Stimulated activated CD8-positive, alpha-beta memory T cell treated with anti-CD3 and anti-CD28 coated beads, Interleukin-4, amount 100 ng/mL, for 1 hour (primary cell): ENCODE data around the gene HHIPL2.

Experiments
- DNase-seq, 2 donors: peaks; one replicate each; pipeline ENCODE4 v3.0.0-alpha.2; 2020; ENCODE audit warnings: low read depth in 2 of 2, low spot score in 1 of 2

Gene HHIPL2

DNA sequence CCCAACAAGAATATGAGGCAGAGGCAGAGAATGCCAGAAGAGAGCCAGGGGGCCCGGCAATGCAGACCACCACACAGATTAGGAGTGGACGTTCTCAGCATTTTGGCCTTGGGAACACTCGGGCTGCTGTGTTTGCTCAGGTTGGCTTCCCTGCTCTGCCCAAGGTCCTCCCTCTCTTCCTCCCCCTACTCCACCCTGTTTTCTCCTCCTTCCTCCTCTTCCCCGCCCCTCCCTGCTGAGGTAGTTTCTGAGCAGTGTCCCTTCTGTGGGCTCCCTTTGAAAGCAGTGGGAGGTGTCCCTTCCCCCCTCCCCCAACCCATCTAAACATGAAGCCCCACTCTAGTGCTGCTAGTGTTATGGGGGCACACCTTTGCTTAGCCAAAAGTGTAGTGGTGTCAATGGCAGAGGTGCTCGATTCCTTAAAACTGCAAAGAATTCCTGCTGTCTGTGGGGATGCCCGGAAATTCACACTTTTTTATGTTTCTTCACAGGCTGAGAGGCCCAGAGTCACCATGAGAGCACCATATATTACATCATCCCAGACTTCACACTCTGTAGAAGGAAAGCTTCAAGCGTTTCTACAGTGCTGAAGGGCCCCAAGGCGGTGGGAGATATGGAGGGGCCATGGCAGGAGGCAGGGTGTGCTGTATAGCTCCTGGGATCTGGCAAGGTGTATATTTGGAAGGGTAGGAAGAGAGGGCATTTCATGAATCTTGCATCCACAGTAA, at the start of gene HHIPL2:
Gene HHIPL2 (minus strand): TSS at position 161 of the 728 bp plus-strand sequence. CDS start 60 bp downstream, at position 101.
- DNase-seq: no peak

DNA sequence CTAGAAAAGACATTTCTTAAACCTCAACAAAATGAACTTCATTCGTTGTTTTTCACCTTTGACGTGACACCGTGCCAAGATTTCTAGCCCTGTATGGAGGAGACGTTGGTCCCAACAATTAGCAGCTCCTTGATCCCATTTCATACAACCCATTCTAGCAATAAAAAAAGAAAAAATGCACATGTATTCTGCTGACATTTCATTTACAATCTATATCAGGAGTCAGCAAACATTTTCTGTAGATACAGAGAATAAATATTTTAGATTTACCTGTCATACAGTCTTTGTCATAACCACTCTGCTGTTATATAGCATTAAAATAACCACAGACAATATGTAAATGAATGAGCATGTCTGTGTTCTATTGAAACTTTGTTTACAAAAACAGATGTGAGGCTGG, 48.8 kb upstream of the HHIPL2 start:
- DNase-seq: no peak

DNA sequence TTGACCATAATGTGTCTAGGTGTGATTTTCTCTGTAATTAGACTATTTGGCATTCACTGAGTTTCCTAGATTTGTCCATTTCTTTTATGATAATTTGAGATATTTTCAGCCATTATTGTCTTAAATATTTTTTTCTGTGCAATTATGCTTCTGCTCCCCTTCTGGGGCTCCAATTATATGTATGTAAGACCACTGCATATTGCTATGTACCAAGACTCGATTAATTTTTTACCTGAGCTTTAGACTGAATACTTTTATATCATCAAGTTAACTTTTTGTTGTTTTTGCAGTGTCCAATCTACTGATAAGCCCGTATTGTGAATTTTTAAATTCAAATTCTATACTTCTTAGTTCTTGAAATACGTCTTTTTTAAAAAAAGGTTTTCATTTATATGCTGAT, 46.9 kb upstream of the HHIPL2 start:
- DNase-seq: no peak

DNA sequence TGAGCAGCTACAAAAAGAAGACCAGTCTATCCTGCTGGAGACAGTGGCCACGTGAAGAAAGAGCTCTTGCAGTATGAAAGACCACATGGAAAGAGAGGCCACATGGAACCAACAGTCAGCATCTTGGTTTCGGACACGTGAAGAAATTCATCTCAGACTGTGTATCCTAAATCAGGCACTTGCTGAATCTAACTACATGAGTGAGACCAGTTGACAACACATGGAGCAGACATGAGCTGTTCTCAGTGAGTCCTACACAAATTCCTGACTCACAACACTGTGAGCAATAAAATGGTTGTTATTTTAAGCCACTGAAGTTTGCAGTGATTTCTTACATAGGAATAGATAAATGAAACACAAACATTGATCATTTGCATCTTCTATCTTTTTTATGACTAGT, 44.3 kb upstream of the HHIPL2 start:
- DNase-seq: no peak

DNA sequence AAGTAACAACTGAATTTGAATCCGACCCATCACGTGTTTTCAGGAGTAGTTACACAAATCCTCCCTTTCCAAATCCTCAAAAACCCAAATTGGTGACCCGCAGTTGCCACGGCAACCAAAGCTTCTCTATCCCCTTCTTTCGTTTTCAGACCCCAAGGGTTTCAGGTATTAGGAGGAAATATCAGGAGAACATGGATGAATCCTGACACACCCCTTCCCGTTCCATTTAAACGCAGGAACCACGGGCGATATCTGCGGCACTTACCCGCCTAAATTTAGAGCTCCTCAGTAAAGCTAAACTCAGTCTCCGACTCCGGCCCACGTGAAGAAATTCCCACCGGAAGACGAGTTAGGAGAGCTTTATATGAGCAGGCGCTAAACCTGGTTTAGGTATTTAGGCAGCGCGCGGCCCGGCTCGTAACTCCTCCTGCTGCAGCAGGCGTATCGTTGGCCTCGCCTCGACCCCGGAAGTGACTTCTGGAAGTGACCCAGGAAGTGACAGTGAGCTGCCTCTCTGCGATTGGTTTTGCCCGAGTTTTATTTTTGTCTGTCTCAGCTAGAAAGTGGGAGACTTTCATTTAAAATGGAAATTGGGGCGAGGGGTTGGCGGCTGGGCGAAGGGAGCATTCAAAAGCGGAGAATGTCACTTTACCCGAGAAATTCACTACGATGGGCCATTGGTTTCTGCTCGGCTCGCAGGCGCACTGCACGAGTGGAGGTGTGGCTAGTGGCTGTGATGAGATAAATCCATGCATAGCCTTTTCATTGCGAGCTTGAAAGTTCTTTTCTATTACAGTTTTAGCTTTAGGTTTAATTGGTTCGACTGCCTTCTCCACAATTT, 41.8 kb upstream of the HHIPL2 start, which contains the start of gene TAF1A:
Gene TAF1A (minus strand): TSS at position 472 of the 841 bp plus-strand sequence.
- DNase-seq: peak; percentile 55 to 73

- DNase-seq: no peak
Observed at GRCh38 chr1:222588135-222588534, 40.2 kb upstream of the HHIPL2 start.

DNA sequence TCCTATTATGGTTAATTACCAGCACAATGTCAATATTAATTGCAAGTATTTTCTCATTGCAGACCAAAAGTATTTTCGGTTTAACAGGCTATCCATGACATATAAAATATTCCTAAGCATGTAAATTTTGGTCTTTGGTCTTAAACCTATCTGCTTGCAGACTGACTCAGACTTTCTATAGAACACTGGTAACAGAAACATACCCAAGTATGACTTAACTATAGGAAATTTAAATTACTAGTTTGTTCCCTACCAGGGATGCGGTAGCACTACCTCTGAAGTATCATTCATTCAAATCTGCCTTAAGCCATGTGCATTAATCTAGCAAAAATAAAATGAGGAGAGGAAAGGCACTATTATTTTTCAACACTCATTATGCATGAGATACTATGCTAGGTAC, 38.9 kb upstream of the HHIPL2 start:
- no peak for DNase-seq

DNA sequence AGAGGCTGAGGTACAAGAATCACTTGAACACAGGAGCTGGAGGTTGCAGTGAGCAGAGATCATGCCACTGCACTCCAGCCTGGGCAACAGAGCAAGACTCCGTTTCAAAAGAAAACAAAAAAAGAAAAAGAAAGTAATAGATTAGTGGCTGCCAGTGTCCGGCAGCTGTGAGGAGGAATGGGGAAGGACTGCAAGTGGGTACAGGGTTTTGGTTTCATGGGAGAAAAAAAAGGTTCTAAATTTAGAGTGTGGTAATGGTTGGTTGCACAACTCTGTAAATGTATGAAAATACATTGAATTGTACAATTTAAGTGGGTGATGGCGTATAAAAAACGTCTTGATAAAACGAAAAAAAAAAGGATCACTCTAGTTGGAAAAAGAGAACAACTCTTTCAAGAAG, 35.2 kb upstream of the HHIPL2 start:
- no peak for DNase-seq

GRCh38 chr1:222582099-222582774, 34.3 kb upstream of the HHIPL2 start:
- DNase-seq: no peak

- DNase-seq: no peak
Observed at GRCh38 chr1:222579316-222579715, 31.4 kb upstream of the HHIPL2 start.

GRCh38 chr1:222570837-222571236, 22.9 kb upstream of the HHIPL2 start:
- DNase-seq: no peak

DNA sequence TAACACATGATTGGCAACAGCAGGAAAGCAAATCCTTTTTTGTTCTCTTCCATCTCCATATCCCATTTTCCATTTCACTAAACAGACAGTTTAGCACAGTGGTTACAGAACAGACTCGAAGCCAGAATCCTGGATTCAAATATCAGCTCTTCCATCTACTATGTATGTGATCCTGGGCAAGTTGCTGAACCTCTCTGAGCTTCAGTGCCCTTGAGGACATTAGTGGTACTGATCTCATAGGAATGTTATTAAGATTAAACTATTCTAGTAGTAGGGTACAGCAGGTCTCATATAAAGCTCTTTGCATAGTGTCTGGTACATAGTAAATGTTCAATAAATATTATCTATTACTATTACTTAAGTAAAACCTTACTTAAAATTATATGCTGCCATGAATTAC, 13.8 kb upstream of the HHIPL2 start:
- DNase-seq: no peak

- DNase-seq: no peak
Observed at GRCh38 chr1:222557574-222557973, 9.7 kb upstream of the HHIPL2 start.

DNA sequence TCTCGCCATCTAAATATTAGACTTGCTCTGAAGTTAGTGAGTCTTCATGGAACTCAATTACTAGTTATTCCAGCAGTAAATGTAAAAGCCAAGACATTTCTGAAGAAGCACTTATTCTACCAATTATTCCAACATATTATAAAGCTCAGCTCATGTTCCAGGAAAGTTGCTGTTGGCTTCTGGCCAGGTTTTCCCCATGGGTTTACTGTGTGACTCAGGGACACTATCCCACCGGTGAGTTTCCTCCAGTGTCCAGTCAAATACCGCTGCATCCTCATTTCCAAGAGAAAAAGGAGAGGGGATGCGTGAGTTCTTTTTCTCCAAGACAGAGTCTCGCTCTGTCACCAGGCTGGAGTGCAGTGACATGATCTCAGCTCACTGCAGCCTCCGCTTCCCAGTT, 9.2 kb upstream of the HHIPL2 start:
- no peak for DNase-seq

GRCh38 chr1:222555992-222556615, 8.2 kb upstream of the HHIPL2 start:
- no peak for DNase-seq

GRCh38 chr1:222554177-222554576, 6.3 kb upstream of the HHIPL2 start:
- no peak for DNase-seq

DNA sequence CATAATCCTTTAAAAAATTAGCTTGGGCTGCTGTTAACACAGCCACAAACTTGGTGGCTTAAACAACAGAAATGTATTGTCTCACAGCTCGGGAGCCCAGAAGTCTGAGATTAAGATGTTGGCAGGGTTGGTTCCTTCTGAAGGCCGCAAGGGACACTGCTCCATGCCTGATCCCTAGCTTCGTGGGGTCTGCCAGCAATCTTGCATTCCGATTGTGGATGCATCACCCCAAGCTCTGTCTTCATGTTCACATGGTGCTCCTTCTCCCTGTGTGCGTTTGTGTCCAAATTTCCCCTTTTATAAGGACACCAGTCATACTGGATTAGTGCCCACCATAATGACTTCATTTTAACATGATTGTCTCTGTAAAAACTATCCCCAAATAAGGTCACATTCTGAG, 5.0 kb upstream of the HHIPL2 start:
- no peak for DNase-seq

DNA sequence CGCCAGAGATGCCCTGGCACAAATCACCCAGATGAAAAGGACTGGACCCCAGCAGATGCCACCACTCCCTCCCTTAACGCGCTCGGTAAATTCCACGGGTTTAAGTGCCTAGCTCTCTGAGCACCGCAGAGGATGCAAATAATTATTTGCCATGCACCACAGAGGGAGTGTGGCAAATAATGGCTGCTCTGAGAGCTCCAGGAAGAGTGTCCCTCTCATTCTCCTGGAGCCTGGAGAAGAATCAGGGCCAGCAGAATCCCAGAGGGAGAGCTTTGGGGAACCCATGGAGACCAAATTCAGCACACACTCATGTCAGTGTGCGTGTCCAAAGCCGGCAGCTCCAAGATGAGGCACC, 667 bp downstream of the HHIPL2 start:
- no peak for DNase-seq

- DNase-seq: no peak
Observed at GRCh38 chr1:222546548-222547259, 1.2 kb downstream of the HHIPL2 start.

GRCh38 chr1:222546091-222546490, 1.8 kb downstream of the HHIPL2 start:
- DNase-seq: no peak

GRCh38 chr1:222543817-222544216, 4.1 kb downstream of the HHIPL2 start:
- DNase-seq: no peak
